ENCODE results near the gene TDRD3. TPM values are rescaled to one million over a fixed set of nuclear protein-coding genes. Genes with fewer than 3 reads are reported as not detected.

TDRD3 gene
- total and polyA plus RNA-seq, 4 donors = 3.6 to 15.8 (median 6.2) TPM

DNA sequence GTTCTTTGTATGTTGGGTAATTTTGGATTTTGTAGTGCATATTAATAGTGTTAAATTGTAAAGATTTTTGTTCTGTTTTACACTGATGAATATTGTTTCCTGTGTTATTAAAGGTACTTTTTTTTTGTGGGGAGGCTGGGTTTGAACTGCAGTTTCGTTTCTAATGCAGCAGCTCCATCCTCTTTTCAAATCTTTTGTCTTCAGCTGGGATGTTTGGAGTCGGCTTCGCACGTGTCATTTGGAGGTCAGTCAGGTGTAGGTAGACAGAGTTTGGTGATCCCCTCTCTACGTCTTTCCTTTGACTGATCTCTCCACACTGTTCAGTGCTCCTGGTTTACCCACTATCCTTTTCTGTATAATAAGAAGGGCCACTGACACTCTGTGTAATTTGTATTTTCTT is 30.3 kb downstream of the TDRD3 start:
- 87% methylated on average over 5 of the region's 5 CpGs for WGBS
- H3K9ac ChIP-seq (ENCODE audit: low read depth in 1 of 2, low read length in 2 of 2) = no peak overlapping the region
- no peaks in the 10 kb centered on the region for H3K9me3 ChIP-seq (ENCODE audit: control insufficient read depth in 4 of 4, low read length in 3 of 4)
- no peak overlapping the region for H3K27ac ChIP-seq (ENCODE audit: low read depth in 1 of 2, low read length in 2 of 2)
- H3K36me3 ChIP-seq (ENCODE audit: control insufficient read depth in 4 of 4, insufficient read depth in 3 of 4, low read depth in 1 of 4, low read length in 3 of 4) = no peaks in the 10 kb centered on the region
- no peaks in the 10 kb centered on the region for H3K27me3 ChIP-seq (ENCODE audit: control insufficient read depth in 4 of 4, insufficient read depth in 4 of 4, low read length in 3 of 4)
- no peaks in the 10 kb centered on the region for H3K4me1 ChIP-seq (ENCODE audit: control insufficient read depth in 4 of 4, insufficient read depth in 4 of 4, low read length in 3 of 4)
- no peak for TF ChIP-seq SP1 (IDR thresholded peaks at IDR 0.05)
- TF ChIP-seq CTCF (IDR thresholded peaks at IDR 0.05; ENCODE audit: low read depth, low read length, missing input control) = no peak
- TF ChIP-seq, protein P1, sequence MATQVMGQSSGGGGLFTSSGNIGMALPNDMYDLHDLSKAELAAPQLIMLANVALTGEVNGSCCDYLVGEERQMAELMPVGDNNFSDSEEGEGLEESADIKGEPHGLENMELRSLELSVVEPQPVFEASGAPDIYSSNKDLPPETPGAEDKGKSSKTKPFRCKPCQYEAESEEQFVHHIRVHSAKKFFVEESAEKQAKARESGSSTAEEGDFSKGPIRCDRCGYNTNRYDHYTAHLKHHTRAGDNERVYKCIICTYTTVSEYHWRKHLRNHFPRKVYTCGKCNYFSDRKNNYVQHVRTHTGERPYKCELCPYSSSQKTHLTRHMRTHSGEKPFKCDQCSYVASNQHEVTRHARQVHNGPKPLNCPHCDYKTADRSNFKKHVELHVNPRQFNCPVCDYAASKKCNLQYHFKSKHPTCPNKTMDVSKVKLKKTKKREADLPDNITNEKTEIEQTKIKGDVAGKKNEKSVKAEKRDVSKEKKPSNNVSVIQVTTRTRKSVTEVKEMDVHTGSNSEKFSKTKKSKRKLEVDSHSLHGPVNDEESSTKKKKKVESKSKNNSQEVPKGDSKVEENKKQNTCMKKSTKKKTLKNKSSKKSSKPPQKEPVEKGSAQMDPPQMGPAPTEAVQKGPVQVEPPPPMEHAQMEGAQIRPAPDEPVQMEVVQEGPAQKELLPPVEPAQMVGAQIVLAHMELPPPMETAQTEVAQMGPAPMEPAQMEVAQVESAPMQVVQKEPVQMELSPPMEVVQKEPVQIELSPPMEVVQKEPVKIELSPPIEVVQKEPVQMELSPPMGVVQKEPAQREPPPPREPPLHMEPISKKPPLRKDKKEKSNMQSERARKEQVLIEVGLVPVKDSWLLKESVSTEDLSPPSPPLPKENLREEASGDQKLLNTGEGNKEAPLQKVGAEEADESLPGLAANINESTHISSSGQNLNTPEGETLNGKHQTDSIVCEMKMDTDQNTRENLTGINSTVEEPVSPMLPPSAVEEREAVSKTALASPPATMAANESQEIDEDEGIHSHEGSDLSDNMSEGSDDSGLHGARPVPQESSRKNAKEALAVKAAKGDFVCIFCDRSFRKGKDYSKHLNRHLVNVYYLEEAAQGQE (IDR thresholded peaks at IDR 0.05) = no peak
- no peak for TF ChIP-seq FOXA1 (IDR thresholded peaks at IDR 0.05)
- no peak for DNase-seq (ENCODE audit: low spot score)
- no peak overlapping the region for H3K4me3 ChIP-seq (ENCODE audit: low read depth in 1 of 3, low read length in 3 of 3)

DNA sequence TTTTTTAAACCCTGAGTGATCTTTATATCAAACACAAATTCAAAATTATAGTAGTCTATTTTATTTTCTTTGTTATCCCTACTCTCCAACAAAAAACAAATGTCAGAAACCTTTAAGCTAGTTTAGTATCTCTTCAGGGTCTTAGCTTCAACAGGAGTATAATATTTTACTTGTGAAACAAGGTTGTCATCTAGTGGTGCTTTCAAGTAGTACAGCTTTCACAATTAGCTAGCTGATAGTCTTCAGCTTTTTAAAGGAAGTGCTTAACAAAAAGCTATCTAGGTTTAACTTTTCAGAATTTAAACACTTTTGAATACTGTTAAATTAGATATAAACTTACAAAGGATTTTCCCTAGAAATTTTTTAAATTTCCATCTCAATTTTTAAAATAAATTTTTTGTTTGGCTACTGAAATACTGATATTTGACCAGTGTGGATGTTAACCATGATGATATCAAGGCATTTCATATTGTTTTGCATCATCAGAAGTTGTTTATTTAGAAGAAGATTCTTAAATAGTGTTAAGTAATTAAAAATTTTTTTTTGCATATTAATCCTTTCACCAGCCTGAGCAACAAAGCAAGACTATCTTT is 34.2 kb downstream of the TDRD3 start:
- Histone ChIP-seq H3K36me3 (ENCODE audit: control insufficient read depth in 4 of 4, insufficient read depth in 3 of 4, low read depth in 1 of 4, low read length in 3 of 4) (no peaks in the 10 kb centered on the region), H3K4me1 (ENCODE audit: control insufficient read depth in 4 of 4, insufficient read depth in 4 of 4, low read length in 3 of 4) (peaks cover 0 to 11% (median 2%) of the 10 kb centered on the region in 4 donors), H3K9me3 (ENCODE audit: control insufficient read depth in 4 of 4, low read length in 3 of 4) (no peaks in the 10 kb centered on the region), H3K27me3 (ENCODE audit: control insufficient read depth in 4 of 4, insufficient read depth in 4 of 4, low read length in 3 of 4) (no peaks in the 10 kb centered on the region), H3K9ac (ENCODE audit: low read depth in 1 of 2, low read length in 2 of 2) (no peak overlapping the region), H3K4me3 (ENCODE audit: low read depth in 1 of 3, low read length in 3 of 3) (no peak overlapping the region), H3K27ac (ENCODE audit: low read depth in 1 of 2, low read length in 2 of 2) (no peak overlapping the region)
- DNase-seq (ENCODE audit: low spot score) = no peak
- peak; percentile 93 for TF ChIP-seq CTCF (IDR thresholded peaks at IDR 0.05; ENCODE audit: low read depth, low read length, missing input control)
- TF ChIP-seq RAD21 (IDR thresholded peaks at IDR 0.05) = peak; percentile 93 to 95
- TF ChIP-seq SP1 (IDR thresholded peaks at IDR 0.05) = no peak

- Histone ChIP-seq H3K27me3 (ENCODE audit: control insufficient read depth in 4 of 4, insufficient read depth in 4 of 4, low read length in 3 of 4) (no peaks in the 10 kb centered on the region), H3K4me3 (ENCODE audit: low read depth in 1 of 3, low read length in 3 of 3) (peak overlapping the region in 2 of 3 donors; percentile 15 to 29), H3K27ac (ENCODE audit: low read depth in 1 of 2, low read length in 2 of 2) (peak overlapping the region in 1 of 2 donors; percentile 71), H3K36me3 (ENCODE audit: control insufficient read depth in 4 of 4, insufficient read depth in 3 of 4, low read depth in 1 of 4, low read length in 3 of 4) (no peaks in the 10 kb centered on the region), H3K9me3 (ENCODE audit: control insufficient read depth in 4 of 4, low read length in 3 of 4) (no peaks in the 10 kb centered on the region), H3K4me1 (ENCODE audit: control insufficient read depth in 4 of 4, insufficient read depth in 4 of 4, low read length in 3 of 4) (peaks cover 0 to 11% (median 2%) of the 10 kb centered on the region in 4 donors), H3K9ac (ENCODE audit: low read depth in 1 of 2, low read length in 2 of 2) (peak overlapping the region in 1 of 2 donors; percentile 66)
- no peak for DNase-seq (ENCODE audit: low spot score)
- peak; percentile 66 for TF ChIP-seq SP1 (IDR thresholded peaks at IDR 0.05)
- peak; percentile 73 to 77 for TF ChIP-seq HNF4A (conservative IDR thresholded peaks at IDR 0.05)
- TF ChIP-seq NR2F2 (IDR thresholded peaks at IDR 0.05) = no peak
- TF ChIP-seq, protein P2, sequence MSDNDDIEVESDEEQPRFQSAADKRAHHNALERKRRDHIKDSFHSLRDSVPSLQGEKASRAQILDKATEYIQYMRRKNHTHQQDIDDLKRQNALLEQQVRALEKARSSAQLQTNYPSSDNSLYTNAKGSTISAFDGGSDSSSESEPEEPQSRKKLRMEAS (IDR thresholded peaks at IDR 0.05) = peak; percentile 40
- TF ChIP-seq CTCF (IDR thresholded peaks at IDR 0.05; ENCODE audit: low read depth, low read length, missing input control) = no peak
- no peak for TF ChIP-seq GABPA (IDR thresholded peaks at IDR 0.05 in 1 of 2, conservative IDR thresholded peaks at IDR 0.05 in 1 of 2)
- TF ChIP-seq FOXA2 (IDR thresholded peaks at IDR 0.05) = no peak
- peak; percentile 20 for TF ChIP-seq ZBTB33 (IDR thresholded peaks at IDR 0.05)
- peak in 1 of 2 donors; percentile 6 for TF ChIP-seq RXRA (IDR thresholded peaks at IDR 0.05)
- peak; percentile 32 for TF ChIP-seq TAF1 (conservative IDR thresholded peaks at IDR 0.05)
- peak; percentile 81 for TF ChIP-seq YY1 (IDR thresholded peaks at IDR 0.05)
- 42% methylated on average over 6 of the region's 6 CpGs for WGBS
Measured at GRCh38 chr13:60433505-60433904, 36.5 kb downstream of the TDRD3 start.

All from liver (tissue), 9 donors.